Mammary epithelial cell (primary cell): ENCODE data around the gene EDARADD.

Experiments
- EZH2 ChIP-seq: IDR thresholded peaks from 2 replicates; pipeline ENCODE4 v1.6.1; 2012; ENCODE audit warnings: low read length, inconsistent platforms, borderline replicate concordance
- TF ChIP-seq, protein P1 (sequence below), 2 donors: IDR thresholded peaks in 1 of 2; conservative IDR thresholded peaks in 1 of 2; 2 replicates each; pipeline ENCODE4 v1.5.1; 2011 to 2012; ENCODE audit warnings: inconsistent platforms in 2 of 2, low read length in 2 of 2, mild to moderate bottlenecking in 2 of 2, control low read depth in 1 of 2, low read depth in 1 of 2; ENCODE audit not compliant: insufficient read depth in 1 of 2; ENCODE audit errors: extremely low read depth in 1 of 2

DNA sequence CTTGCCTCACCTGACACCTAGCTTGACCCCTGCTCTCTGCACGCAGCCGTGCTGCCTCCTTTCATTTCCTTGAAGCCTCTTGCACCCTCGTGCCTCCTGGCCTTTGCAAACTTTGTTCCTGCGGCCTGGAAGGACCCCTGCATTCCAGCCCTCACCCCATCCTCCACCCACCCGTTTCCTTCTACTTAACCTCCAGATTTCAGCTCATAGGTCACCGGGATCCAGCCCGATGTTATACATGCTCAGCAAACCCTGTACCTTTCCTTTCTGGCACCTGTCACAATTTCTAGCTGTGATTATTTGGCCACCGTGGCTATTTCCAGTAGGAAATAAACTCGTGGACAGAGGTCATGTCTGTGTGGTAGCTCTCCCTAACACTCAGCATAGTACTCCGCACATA is 4.5 kb downstream of the EDARADD start:
- TF ChIP-seq, protein P1, sequence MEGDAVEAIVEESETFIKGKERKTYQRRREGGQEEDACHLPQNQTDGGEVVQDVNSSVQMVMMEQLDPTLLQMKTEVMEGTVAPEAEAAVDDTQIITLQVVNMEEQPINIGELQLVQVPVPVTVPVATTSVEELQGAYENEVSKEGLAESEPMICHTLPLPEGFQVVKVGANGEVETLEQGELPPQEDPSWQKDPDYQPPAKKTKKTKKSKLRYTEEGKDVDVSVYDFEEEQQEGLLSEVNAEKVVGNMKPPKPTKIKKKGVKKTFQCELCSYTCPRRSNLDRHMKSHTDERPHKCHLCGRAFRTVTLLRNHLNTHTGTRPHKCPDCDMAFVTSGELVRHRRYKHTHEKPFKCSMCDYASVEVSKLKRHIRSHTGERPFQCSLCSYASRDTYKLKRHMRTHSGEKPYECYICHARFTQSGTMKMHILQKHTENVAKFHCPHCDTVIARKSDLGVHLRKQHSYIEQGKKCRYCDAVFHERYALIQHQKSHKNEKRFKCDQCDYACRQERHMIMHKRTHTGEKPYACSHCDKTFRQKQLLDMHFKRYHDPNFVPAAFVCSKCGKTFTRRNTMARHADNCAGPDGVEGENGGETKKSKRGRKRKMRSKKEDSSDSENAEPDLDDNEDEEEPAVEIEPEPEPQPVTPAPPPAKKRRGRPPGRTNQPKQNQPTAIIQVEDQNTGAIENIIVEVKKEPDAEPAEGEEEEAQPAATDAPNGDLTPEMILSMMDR (conservative IDR thresholded peaks at IDR 0.05 in 1 of 2, IDR thresholded peaks at IDR 0.05 in 1 of 2; ENCODE audit: extremely low read depth in 1 of 2, insufficient read depth in 1 of 2, low read depth in 1 of 2, low read length in 2 of 2), result no peak
- TF ChIP-seq EZH2, result no peak
